HEK293 (cell line): ENCODE measurements around the gene SORD.
"Not testable (repeated sequence)": the region's sequence is repeated elsewhere in the genome, so short reads cannot be mapped to it uniquely, and the experiment has no call there.

Source experiments
- BCL6B ChIP-seq: fragments of 450-650 bp; formaldehyde crosslinking; IDR thresholded peaks from 2 replicates; pipeline ENCODE4 v1.5.1; 2017; ENCODE audit warnings: missing biosample characterization, missing genetic modification characterization
- CTCF ChIP-seq: fragments of 450-650 bp; formaldehyde crosslinking; IDR thresholded peaks from 2 replicates; pipeline ENCODE4 v1.5.1; 2016; ENCODE audit warnings: missing biosample characterization, missing genetic modification characterization
- HIC1 ChIP-seq: fragments of 450-650 bp; formaldehyde crosslinking; IDR thresholded peaks from 2 replicates; pipeline ENCODE4 v1.5.1; 2016; ENCODE audit warnings: missing biosample characterization, missing genetic modification characterization
- IKZF3 ChIP-seq: fragments of 450-650 bp; IDR thresholded peaks from 2 replicates; pipeline ENCODE4 v1.5.0; 2018; ENCODE audit warnings: missing biosample characterization, mild to moderate bottlenecking, missing genetic modification characterization, moderate library complexity
- REST ChIP-seq: fragments of 450-650 bp; formaldehyde crosslinking; IDR thresholded peaks from 2 replicates; pipeline ENCODE4 v1.5.1; 2016; ENCODE audit warnings: missing biosample characterization, missing genetic modification characterization
- TCF7L2 ChIP-seq: IDR thresholded peaks from 2 replicates; pipeline ENCODE4 v1.6.1; 2011; ENCODE audit warnings: low read depth, mild to moderate bottlenecking, inconsistent platforms, low read length, moderate library complexity, borderline replicate concordance
- ZFP41 ChIP-seq: fragments of 450-650 bp; formaldehyde crosslinking; IDR thresholded peaks from 2 replicates; pipeline ENCODE4 v1.5.1; 2016; ENCODE audit warnings: missing biosample characterization, missing genetic modification characterization, borderline replicate concordance
- ZNF214 ChIP-seq: fragments of 450-650 bp; formaldehyde crosslinking; IDR thresholded peaks from 2 replicates; pipeline ENCODE4 v1.5.1; 2017; ENCODE audit warnings: missing biosample characterization, mild to moderate bottlenecking, missing genetic modification characterization, borderline replicate concordance
- ZNF239 ChIP-seq: fragments of 450-650 bp; formaldehyde crosslinking; IDR thresholded peaks from 2 replicates; pipeline ENCODE4 v1.5.1; 2016; ENCODE audit warnings: missing biosample characterization, missing genetic modification characterization
- ZNF677 ChIP-seq: fragments of 450-650 bp; IDR thresholded peaks from 2 replicates; pipeline ENCODE4 v1.5.0; 2018; ENCODE audit warnings: missing biosample characterization, mild to moderate bottlenecking, missing genetic modification characterization, moderate library complexity
- ZSCAN4 ChIP-seq: fragments of 450-650 bp; formaldehyde crosslinking; IDR thresholded peaks from 2 replicates; pipeline ENCODE4 v1.5.1; 2017; ENCODE audit warnings: missing biosample characterization, missing genetic modification characterization

- TF ChIP-seq ZNF214 (tag by site-specific recombination); ZFP41 (tag by site-specific recombination); IKZF3; CTCF (tag by site-specific recombination); HIC1 (tag by site-specific recombination); REST (tag by site-specific recombination); BCL6B (tag by site-specific recombination); ZSCAN4 (tag by site-specific recombination); ZNF677 (tag by site-specific recombination); ZNF239 (tag by site-specific recombination); TCF7L2: not testable (repeated sequence)
These were observed 57.6 kb downstream of the SORD start for GRCh38 chr15:45080593-45080992.
